NCI-H146 (cell line): ENCODE measurements around the gene MLLT11.
A peak's percentile ranks its signal among the peaks of the same experiment; 100 is the strongest.
"Not testable (repeated sequence)": the region's sequence is repeated elsewhere in the genome, so short reads cannot be mapped to it uniquely, and the experiment has no call there.

Source experiments
- DNase-seq: peaks from one replicate; lab custom pipeline; 2025; lab: John Stamatoyannopoulos, UW

MLLT11 gene

DNA sequence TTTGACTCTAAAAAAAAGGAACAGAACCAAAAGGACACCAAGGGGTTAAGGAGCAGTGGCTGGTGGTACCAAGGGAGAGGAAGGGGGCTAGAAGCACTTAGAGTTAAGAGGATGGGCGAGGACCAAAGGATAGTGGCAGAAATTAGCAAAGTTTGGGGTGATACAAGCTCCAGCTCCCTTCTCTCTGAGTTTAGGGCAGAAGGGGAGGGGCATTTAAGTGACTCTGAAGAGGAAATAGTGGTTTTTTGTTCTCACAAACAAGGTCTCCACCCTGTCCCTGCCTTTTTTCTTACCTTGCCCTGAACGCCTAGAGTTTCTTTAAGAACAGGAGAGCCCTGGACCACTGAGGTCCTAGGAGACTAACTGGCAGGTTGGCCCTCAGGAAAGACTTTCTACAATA is 4.0 kb upstream of the MLLT11 start:
- no peak for DNase-seq

DNA sequence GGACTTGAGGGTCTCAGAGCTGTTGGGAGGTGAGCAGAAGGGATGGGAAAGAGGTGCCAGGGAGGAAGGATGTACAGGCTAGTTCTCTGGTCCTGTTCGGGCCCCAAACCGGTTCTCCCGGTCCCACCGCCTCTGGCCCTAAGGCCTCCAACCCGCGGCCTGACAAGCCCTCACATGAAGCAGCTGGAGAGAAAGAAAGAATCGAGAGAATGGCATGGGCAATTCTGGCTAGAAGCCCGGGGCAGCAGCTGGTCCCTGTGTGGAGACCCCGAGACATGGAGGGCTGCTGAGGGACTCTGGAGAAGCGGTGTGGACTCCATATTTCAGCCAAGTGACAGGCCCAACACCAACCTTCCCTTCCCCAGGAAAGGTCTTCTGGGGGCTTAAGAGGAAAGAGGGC is 1.5 kb upstream of the MLLT11 start:
- DNase-seq, result peak; percentile 39

DNA sequence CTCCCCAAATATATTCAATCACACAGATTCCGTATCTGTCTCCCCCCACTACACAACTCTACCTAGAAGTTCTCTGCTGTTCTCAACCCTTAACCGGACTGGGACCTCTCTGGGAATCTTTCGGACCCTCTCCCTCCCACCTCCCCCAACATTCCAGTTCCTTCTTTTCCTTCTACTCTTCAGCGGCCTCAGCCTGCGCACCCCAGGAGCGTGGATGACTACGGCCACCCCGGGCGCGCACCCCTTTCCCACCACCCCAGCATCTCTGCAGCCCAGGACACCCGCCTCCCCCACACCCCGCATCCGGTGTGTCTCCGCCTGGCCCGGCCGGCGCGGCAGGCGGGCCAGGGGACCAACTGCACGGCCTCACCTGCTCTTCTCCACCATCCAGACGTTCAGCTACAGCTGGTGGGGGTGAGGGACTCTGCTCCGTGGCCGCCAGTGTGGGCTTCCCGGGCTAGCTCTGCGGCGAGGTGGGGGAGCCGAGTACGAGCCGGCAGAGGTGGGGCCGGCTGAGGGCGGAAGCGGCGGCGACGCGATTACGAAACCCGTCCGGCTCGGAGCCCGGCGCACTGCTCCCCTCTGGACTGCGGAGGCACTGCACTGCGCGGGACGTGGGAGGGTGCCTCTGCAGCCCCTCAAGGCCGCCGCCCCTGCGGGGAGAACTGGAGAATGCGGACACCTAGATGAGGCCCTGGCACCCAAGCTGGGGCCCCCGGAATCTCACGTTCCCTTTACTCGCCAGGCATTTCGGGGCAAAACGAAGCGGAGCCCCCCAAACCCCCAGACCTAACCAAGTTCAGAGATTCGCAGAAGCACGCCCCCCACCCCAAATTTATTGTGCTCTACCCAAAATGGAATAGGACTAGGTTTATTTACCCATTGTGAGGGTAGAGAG is 839 bp upstream of the MLLT11 start, which contains the start of gene CDC42SE1:
CDC42SE1 (minus strand) TSS at position 514 of the 898 bp plus-strand sequence. CDS start 3,892 bp downstream, outside the sequence.
- DNase-seq, result peak; percentile 84

GRCh38 chr1:151060657-151061421 is 642 bp downstream of the MLLT11 start:
- peak; percentile 71 for DNase-seq

DNA sequence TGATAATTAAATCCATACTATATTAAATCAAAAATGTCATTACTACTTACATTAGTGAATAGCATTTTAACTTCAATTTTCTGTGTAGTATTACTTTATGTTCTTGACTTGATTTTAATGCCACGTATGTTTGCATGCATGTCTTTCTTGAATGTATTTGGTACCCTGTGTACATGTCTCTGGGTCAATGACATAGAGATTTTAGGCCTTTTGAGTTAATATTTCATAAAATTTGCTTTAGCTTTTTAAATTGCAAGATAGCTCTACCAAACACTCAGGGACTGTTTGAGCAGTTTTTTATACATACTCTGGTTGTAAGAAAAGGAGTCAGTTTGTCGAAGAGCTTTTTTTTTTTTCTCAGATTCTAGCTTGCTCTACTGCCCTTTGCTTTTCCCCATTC is 1.5 kb downstream of the MLLT11 start:
- DNase-seq, result no peak

GRCh38 chr1:151062741-151063371 is 2.7 kb downstream of the MLLT11 start:
- DNase-seq, result no peak

DNA sequence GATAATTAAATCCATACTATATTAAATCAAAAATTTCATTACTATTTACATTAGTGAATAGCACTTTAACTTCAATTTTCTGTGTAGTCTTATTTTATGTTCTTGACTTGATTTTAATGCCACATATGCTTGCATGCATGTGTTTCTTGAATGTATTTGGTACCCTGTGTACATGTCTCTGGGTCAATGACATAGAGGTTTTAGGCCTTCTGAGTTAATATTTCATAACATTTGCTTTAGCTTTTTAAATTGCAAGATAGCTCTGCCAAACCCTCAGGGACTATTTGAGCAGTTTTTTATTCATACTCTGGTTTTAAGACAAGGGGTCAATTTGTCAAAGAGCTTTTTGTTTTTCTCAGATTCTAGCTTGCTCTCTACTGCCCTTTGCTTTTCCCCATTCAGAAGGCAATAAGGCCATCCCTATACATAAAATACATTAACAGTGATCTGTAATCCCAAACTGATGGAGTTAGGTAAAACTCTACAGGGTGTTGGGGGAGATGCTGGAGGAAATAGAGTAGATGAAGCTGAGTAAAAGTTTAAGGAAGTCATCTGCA is 5.0 kb downstream of the MLLT11 start:
- DNase-seq, result no peak

DNA sequence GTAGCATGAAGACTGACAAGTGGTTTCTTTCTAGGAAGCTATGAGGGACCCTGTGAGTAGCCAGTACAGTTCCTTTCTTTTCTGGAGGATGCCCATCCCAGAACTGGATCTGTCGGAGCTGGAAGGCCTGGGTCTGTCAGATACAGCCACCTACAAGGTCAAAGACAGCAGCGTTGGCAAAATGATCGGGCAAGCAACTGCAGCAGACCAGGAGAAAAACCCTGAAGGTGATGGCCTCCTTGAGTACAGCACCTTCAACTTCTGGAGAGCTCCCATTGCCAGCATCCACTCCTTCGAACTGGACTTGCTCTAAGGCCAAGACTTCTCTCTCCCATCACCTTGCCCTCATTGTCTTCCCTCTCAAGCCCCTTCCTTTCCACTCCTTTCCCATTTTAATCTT is 7.0 kb downstream of the MLLT11 start:
- no peak for DNase-seq

DNA sequence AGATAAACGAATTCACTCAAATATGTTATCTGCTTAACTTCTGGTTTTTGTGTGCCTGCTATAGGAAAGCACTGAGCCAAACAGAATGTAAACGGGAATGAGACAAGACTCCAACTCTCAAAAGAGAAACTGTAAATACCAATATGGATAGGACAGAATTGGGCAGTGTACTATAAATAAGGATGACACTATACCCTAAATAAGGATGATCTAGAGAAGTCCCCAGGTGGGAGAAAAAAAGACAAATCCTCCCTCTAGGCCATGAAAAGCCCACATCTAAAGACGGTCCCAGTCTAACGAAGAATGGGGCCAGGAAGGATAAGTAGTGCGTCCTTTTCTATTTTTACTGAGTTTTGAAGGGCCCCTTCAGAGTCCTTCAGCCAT is 8.9 kb downstream of the MLLT11 start:
- DNase-seq, result no peak

DNA sequence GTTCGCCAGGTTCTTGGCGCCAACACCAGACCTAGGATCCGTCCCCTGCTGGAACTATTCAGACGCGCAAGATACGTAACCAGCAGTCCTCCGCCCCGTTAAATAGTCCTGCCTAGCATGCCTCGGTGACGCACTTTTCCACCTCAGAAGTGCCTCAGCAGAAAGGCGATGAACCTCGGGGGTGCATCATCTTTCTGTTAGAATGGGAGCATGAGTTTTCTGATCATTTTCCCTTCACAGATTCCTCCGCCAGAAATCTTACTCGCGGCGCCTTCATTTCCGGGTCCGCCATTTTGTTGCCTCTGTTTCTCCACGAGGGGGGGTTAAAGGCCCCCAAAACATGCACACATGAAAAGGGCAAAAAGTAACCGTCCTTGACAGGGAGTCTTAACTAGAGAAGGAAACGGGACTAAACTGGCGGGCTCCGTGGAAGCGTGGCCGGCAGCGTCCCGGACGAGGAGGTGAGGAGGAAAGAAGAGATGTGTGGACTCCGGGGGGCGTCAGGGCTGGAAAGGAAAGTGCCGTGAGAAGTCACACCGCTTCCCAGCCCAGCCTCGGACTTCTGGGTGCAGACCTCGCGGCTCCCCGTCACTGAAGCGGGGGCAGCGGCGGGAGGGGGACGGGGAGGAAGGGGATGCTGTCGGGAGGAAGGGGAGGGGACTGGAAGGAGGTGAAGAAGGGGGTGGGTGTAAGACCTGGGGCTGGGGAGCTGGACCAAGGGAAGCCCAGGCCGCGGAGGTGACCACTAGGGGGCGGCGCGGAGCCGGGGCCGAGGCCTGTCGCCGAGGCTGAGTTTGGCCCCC is 10.5 kb downstream of the MLLT11 start, which contains the start of gene GABPB2:
GABPB2 (plus strand) TSS at position 288 of the 803 bp plus-strand sequence. CDS start 17,429 bp downstream, outside the sequence.
- DNase-seq, result peak; percentile 92

DNA sequence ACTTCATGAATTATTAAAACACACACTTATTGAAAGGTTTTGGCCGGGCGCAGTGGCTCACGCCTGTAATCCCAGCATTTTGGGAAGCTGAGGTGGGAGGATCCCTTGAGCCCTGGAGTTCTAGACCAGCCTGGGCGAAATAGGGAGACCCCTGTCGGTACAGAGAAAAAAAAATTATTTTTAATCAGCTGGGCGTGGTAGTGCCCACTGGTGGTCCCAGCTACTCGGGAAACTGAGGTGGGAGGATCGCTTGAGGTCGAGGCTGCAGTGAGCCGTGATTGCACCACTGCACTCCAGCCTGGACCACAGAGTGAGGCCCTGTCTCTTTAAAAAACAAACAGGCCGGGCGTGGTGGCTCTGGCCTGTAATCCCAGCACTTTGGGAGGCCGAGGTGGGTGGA is 12.0 kb downstream of the MLLT11 start:
- DNase-seq, result no peak

DNA sequence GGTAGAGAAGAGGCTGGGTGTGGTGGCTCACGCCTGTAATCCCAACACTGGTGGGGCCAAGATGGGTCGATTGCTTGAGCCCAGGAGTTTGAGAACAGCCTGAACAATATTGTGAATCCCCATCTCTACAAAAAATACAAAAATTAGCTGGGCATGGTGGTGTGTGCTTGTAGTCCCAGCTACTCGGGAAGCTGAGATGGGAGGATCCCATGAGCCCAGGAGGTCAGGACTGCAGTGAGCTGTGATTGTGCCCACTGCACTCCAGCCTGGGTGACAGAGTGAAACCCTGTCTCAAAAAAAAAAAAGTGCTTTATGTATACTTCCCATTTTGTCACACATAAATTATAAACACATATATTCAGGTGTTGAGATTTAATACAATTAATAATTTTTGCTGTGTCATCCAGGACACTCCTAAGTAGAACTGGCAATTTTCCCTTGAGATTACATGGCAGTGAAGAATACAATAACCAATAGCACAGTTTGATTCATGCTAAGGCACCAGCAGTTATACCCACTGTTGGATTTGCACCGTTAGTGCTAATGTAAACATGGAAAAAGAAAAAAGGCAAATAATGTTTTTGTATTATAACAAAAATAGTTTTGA is 25.9 kb downstream of the MLLT11 start:
- peak; percentile 37 for DNase-seq

DNA sequence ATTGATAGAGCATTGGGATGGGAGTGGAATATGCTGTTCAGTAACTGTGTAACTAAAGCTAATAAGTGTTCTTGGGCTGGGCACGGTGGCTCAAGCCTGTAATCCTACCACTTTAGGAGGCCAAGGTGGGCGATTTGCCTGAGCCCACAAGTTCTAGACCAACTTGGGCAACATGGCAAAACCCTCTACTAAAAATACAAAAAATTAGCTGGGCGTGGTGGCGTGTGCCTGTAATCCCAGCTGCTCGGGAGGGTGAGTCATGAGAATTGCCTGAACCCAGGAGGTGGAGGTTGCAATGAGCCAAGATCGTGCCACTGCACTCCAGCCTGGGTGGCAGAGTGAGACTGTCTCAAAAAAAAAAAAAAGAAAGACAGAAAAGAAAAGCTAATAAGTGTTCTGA is 37.2 kb downstream of the MLLT11 start:
- DNase-seq, result not testable (repeated sequence)

- DNase-seq, result no peak
Observed at GRCh38 chr1:151098126-151098525, 37.9 kb downstream of the MLLT11 start.

DNA sequence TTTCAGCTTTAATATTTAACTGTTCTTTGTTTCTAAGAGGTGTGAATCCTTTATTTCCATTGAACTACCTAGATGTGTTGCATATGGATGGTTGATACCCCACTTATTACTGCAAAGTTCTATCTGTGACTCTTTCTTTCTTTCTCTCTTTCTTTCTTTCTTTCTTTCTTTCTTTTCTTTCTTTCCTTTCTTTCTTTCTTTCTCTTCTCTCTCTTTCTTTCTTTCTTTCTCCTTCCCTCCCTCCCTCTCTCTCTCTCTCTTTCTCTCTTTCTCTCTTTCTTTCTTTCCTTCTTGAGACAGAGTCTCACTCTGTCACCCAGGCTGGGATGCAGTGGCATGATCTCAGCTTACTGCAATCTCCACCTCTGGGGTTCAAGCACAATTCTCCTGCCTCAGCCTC is 44.4 kb downstream of the MLLT11 start:
- DNase-seq, result no peak

DNA sequence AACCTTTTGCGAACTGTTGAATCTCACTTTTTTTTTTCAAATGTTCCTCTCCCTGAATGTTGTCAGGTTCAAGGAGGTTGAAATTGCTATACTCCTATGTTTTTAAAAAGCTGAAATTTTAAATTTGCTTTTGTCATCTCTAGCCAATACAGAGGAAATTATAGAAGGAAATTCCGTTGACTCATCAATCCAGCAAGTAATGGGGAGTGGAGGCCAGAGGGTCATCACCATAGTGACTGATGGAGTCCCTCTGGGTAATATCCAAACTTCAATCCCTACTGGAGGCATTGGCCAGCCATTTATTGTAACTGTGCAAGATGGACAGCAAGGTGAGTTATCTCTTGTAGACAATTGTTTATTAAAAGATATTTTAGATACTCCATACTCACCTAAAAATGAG is 46.7 kb downstream of the MLLT11 start:
- DNase-seq, result peak; percentile 1

DNA sequence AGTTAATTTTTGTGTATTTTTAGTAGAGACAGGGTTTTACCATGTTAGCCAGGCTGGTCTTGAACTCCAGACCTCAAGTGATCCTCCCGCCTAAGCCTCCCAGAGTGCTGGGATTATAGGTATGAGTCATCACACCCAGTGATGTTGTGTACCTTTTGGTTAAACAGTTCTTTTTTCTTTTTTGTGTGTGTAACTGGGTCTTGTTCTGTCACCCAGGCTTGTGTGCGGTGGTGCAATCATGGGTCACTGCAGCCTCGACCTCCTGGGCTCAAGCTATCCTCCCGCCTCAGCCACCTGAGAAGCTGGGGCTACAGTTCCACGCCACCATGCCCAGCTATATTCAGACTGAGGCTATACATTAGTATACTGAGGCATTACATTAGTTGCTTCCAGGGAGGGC is 48.1 kb downstream of the MLLT11 start:
- no peak for DNase-seq

DNA sequence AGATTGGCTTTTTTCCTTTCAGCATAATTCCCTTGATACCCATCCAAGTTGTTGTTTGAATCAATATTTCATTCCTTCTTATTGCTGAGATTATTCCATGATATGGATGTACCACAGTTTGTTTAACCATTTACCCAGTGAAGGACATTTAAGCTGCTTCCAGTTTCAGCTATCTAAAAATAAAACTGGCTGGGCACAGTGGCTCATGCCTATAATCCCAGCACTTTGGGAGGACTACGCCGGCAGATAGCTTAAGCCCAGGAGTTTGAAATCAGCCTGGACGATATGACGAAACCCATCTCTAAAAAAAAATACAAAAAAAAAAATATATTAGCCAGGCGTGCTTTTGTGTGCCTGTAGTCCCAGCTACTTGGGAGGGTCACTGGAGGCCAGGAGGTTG is 53.7 kb downstream of the MLLT11 start:
- no peak for DNase-seq
